Measurements from ENCODE around the gene HTD2. TPM values are rescaled to one million over a fixed set of nuclear protein-coding genes. Genes with fewer than 3 reads are reported as not detected.

HTD2 gene
- total RNA-seq, 3 donors from 2014 or later, result 10.6 to 19.6 (median 11.1) TPM

DNA sequence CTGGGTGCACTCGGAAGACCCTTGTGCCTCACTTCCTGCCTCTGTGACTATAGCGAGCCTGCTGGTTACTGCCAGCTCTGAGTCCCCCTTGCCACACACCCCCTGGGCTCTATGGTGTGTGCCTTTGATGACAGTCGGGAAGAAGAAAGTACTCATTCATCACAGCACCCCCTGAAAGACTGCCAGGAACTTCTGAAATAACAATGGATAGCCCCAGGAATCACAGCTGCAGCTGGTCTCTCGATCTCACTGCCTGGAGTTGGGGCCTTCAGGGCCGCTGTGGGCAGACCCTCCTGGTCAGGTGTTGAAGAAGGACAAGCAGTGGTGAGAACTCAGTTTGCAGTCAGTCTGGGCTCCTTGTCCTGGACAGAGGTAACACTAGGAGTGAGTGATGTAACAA is 10.1 kb upstream of the HTD2 start:
- no peak for DNase-seq (ENCODE audit: low spot score in 2 of 2)
- intact Hi-C loops (cut with DNase I; ENCODE audit: low total_unique reads), result loop anchor here (10.0 kb wide), 1 partner anchor 111 kb away; no protein-coding TSS in a partner anchor
- no peak for TF ChIP-seq POLR2A (IDR thresholded peaks at IDR 0.05)
- no peak for TF ChIP-seq POLR2AphosphoS5 (IDR thresholded peaks at IDR 0.05)
- TF ChIP-seq, protein P1, sequence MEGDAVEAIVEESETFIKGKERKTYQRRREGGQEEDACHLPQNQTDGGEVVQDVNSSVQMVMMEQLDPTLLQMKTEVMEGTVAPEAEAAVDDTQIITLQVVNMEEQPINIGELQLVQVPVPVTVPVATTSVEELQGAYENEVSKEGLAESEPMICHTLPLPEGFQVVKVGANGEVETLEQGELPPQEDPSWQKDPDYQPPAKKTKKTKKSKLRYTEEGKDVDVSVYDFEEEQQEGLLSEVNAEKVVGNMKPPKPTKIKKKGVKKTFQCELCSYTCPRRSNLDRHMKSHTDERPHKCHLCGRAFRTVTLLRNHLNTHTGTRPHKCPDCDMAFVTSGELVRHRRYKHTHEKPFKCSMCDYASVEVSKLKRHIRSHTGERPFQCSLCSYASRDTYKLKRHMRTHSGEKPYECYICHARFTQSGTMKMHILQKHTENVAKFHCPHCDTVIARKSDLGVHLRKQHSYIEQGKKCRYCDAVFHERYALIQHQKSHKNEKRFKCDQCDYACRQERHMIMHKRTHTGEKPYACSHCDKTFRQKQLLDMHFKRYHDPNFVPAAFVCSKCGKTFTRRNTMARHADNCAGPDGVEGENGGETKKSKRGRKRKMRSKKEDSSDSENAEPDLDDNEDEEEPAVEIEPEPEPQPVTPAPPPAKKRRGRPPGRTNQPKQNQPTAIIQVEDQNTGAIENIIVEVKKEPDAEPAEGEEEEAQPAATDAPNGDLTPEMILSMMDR (IDR thresholded peaks at IDR 0.05), result no peak

DNA sequence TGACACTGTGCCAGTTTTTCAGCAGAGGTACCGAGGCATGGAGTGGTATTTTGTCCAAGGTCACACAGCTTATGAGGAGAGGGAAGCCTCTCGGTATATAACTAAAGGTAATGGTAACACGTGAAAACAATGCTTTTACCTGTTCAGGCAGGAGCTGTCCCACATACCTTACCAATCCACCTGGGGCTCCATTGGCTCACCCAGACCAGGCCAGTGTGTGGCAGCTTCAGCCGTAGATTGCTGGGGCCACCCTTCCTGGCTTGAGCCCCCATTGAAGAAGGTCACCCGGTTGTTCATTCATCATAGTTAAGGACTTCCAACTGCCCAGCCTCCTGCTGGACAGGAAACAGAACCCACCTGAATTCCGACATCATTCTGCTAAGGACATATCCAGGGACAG is 9.5 kb upstream of the HTD2 start:
- H3K4me1 ChIP-seq, result no peaks in the 10 kb centered on the region
- TF ChIP-seq POLR2AphosphoS5 (IDR thresholded peaks at IDR 0.05) (no peak), POLR2A (IDR thresholded peaks at IDR 0.05) (no peak)
- TF ChIP-seq, protein P1 (IDR thresholded peaks at IDR 0.05), result no peak
- H3K27ac ChIP-seq, result peak overlapping the region in 1 of 2 donors; percentile 19
- H3K4me3 ChIP-seq, result no peak overlapping the region
- peaks cover 0 to 3% of the 10 kb centered on the region in 2 donors for H3K27me3 ChIP-seq
- H3K9me3 ChIP-seq, result no peaks in the 10 kb centered on the region
- no peak for DNase-seq (ENCODE audit: low spot score in 2 of 2)
- no peaks in the 10 kb centered on the region for H3K36me3 ChIP-seq
- intact Hi-C loops (cut with DNase I; ENCODE audit: low total_unique reads), result loop anchor here (10.0 kb wide), 1 partner anchor 112 kb away; no protein-coding TSS in a partner anchor

More for the DNA sequence above, 10.1 kb upstream of the HTD2 start:
- Histone ChIP-seq H3K36me3 (no peaks in the 10 kb centered on the region), H3K27ac (peak overlapping the region in 1 of 2 donors; percentile 19), H3K4me1 (no peaks in the 10 kb centered on the region), H3K27me3 (peaks cover 0 to 3% of the 10 kb centered on the region in 2 donors), H3K9me3 (no peaks in the 10 kb centered on the region), H3K4me3 (no peak overlapping the region)

DNA sequence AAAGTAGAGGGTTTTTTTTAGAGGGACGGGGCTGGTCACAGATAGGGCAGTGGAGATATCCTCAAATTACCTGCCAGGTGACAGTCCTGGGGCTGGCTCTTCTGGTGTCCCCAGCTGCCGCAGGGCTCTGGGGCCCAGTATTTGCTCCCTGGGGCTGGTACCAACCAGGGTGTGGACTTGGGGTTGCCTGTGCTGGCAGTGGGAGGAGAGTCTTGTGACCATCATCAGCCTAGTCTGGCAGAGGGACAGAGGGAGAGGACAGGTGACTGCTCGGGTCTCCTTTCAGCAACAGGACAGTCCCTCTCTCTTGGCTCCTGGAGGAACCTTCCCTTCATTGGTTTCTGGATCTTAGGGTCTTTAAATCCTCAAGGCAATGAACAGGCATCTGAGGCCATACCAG is 8.1 kb upstream of the HTD2 start:
- Histone ChIP-seq H3K9me3 (no peaks in the 10 kb centered on the region), H3K27me3 (peaks cover 0 to 3% of the 10 kb centered on the region in 2 donors), H3K36me3 (no peaks in the 10 kb centered on the region), H3K27ac (no peak overlapping the region), H3K4me1 (no peaks in the 10 kb centered on the region), H3K4me3 (no peak overlapping the region)
- TF ChIP-seq POLR2AphosphoS5 (IDR thresholded peaks at IDR 0.05), result no peak
- TF ChIP-seq, protein P1 (IDR thresholded peaks at IDR 0.05), result no peak
- TF ChIP-seq POLR2A (IDR thresholded peaks at IDR 0.05), result no peak
- intact Hi-C loops (cut with DNase I; ENCODE audit: low total_unique reads), result loop anchor here (10.0 kb wide), 1 partner anchor 113 kb away; no protein-coding TSS in a partner anchor
- no peak for DNase-seq (ENCODE audit: low spot score in 2 of 2)

DNA sequence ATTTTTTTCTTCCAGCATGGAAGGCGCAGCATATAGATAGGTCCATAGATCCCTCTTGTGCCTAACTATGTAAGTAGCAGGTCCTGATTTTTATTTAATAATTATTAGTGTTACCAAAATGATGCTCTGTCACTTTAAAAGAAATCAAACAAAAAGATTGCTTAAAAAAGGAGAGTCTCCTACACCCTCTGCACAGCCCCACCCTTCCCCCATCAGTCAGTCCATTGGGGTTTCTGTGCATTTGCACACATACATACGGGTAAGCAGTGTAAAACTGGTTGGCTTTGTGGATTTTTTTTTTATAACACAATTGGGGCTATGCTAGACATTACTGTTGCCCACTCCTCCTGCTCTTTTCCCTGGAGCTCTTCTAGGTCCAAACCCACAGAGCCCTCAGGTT is 7.2 kb upstream of the HTD2 start:
- Histone ChIP-seq H3K27me3 (peaks cover 0 to 3% of the 10 kb centered on the region in 2 donors), H3K27ac (no peak overlapping the region), H3K4me3 (no peak overlapping the region), H3K36me3 (no peaks in the 10 kb centered on the region), H3K4me1 (no peaks in the 10 kb centered on the region), H3K9me3 (no peaks in the 10 kb centered on the region)
- TF ChIP-seq POLR2AphosphoS5 (IDR thresholded peaks at IDR 0.05) (no peak), POLR2A (IDR thresholded peaks at IDR 0.05) (no peak)
- TF ChIP-seq, protein P1 (IDR thresholded peaks at IDR 0.05), result no peak
- DNase-seq (ENCODE audit: low spot score in 2 of 2), result no peak
- intact Hi-C loops (cut with DNase I; ENCODE audit: low total_unique reads), result loop anchor here (10.0 kb wide), 1 partner anchor 114 kb away; no protein-coding TSS in a partner anchor

DNA sequence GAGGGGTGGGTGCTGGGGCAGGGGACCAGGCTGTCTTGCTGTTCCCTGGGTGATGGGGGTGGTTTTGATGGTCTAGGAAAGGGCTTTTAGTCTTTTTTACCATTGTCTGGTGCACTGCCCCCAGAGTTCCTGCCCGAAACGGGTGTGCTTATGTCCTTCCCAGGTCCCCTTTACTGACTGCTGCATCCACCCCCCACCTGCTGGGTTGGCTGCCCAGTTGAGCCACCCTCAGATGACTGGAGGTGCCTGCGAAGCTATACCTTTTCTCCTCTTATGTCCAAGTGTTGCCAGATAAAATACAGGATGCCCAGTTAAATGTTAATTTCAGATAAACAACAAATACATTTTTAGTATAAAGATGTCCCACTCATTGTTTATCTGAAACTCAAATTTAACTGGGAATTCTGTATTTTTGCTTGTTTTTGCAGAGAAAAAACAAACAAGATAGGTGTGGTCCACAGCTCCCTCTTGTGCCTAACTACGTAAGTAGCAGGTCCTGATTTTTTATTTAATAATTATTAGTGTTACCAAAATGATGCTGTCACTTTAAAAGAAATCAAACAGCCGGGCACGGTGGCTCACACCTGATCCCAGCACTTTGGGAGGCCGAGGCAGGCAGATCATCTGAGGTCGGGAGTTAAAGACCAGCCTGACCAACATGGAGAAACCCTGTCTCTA is 6.3 kb upstream of the HTD2 start:
- no peaks in the 10 kb centered on the region for H3K36me3 ChIP-seq
- no peak overlapping the region for H3K27ac ChIP-seq
- no peak for DNase-seq (ENCODE audit: low spot score in 2 of 2)
- peaks cover 0 to 3% of the 10 kb centered on the region in 2 donors for H3K27me3 ChIP-seq
- no peak overlapping the region for H3K4me3 ChIP-seq
- TF ChIP-seq POLR2A (IDR thresholded peaks at IDR 0.05) (no peak), POLR2AphosphoS5 (IDR thresholded peaks at IDR 0.05) (no peak)
- TF ChIP-seq, protein P1 (IDR thresholded peaks at IDR 0.05), result peak in 2 of 3 donors; percentile 50 to 65
- intact Hi-C loops (cut with DNase I; ENCODE audit: low total_unique reads), result loop anchor here (10.0 kb wide), 1 partner anchor 115 kb away; no protein-coding TSS in a partner anchor
- H3K9me3 ChIP-seq, result no peaks in the 10 kb centered on the region
- no peaks in the 10 kb centered on the region for H3K4me1 ChIP-seq
